Measurements from ENCODE around the gene JAM3. TPM values are rescaled to one million over a fixed set of nuclear protein-coding genes. Genes with fewer than 3 reads are reported as not detected.

Gene JAM3
- polyA plus RNA-seq, 1 of the 3 experiments (the other 2 are of a cell fraction): 56.8 TPM

DNA sequence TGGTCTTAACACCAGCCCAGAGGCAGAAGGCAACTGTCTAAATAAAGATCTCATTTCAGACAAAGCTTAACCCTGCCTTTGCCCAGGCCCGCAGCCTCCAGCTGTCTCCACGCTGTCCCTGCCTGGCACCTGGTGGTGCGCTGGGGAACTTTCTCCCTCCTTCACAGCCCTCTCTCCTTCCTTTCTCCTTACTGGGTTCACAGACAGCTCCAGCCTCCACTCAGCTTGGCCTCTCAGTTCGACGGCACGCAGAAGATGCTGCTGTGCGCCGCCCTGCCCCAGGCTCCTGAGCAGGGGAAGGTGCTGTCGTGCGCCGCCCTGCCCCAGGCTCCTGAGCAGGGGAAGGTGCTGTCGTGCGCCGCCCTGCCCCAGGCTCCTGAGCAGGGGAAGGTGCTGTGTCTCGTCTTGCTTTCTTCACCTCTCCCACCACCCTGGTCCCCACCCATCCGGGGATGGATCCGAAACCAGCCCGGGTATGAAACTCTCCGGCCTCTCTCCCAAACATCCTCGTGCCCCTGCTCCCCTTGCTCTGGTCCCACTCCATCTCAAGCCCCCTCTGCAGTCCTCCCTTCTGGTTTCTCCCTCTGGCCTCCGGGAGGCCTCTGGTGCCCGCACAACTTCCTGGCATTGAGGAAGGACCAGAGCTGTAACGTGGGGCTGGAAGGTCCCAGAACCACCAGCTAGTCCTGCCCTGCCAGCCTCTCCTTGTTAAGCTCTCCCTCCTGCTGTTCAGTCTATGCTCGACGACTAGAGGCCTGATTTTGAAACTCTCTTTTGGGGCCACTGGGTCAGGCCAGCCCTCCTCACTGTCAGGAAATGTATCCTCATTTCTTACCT, 22.9 kb upstream of the JAM3 start:
- CTCF ChIA-PET: interaction anchor here (0.6 to 17.1 kb wide), 49 partner anchors 9 to 211 kb away, joined by 3 to 293 read pairs (median 5); partner anchors contain the start of genes IGSF9B, JAM3 and NCAPD3
- no peak overlapping the region for H3K4me3 ChIP-seq (ENCODE audit: low read depth in 2 of 2, low read length in 1 of 2)
- POLR2A ChIA-PET: interaction anchor here (1.1 to 2.3 kb wide), 5 partner anchors 9 to 122 kb away, joined by 3 to 20 read pairs (median 7); no protein-coding TSS in a partner anchor
- peak; percentile 38 for TF ChIP-seq CHD2 (IDR thresholded peaks at IDR 0.05; ENCODE audit: low read length, partially characterized antibody)
- TF ChIP-seq MEF2A (IDR thresholded peaks at IDR 0.05; ENCODE audit: borderline replicate concordance, low read depth): no peak
- peak; percentile 48 for TF ChIP-seq CTCF (IDR thresholded peaks at IDR 0.05)
- peak; percentile 97 for TF ChIP-seq RAD21 (IDR thresholded peaks at IDR 0.05; ENCODE audit: low read length)
- no peak for TF ChIP-seq FOXJ3 (CRISPR knock-in tag; IDR thresholded peaks at IDR 0.05)
- TF ChIP-seq RCOR1 (IDR thresholded peaks at IDR 0.05; ENCODE audit: low read length): peak; percentile 38; the same call in 1 of the 2 replicates
- no peak; the same call in 1 of the 2 replicates for TF ChIP-seq RFX5 (IDR thresholded peaks at IDR 0.05; ENCODE audit: low read length)
- peak; percentile 94 for TF ChIP-seq SMC3 (IDR thresholded peaks at IDR 0.05; ENCODE audit: low read depth, low read length)
- peak; percentile 59; the same call in 1 of the 2 replicates for TF ChIP-seq MXI1 (IDR thresholded peaks at IDR 0.05; ENCODE audit: low read depth, low read length)
- peak; percentile 80 for TF ChIP-seq GATA2 (CRISPR knock-in tag; IDR thresholded peaks at IDR 0.05)
- H3K4me1 ChIP-seq (ENCODE audit: control insufficient read depth in 1 of 2, insufficient read depth in 2 of 2, low read depth in 1 of 2, low read length in 1 of 2): peaks cover 0 to 29% of the 10 kb centered on the region in 2 experiments; a peak in 1 of 4 replicates
- no peaks in the 10 kb centered on the region for H3K36me3 ChIP-seq (replicated peaks in 1 of 2; ENCODE audit: control insufficient read depth in 1 of 2, insufficient read depth in 2 of 2, low read length in 1 of 2)
- peak overlapping the region in 1 of 2 experiments; percentile 19; a peak in 1 of 4 replicates for H3K27ac ChIP-seq (ENCODE audit: low read depth in 2 of 2, low read length in 1 of 2)
- H2AFZ ChIP-seq (ENCODE audit: low read depth): no peak overlapping the region
- H3K9me3 ChIP-seq: no peaks in the 10 kb centered on the region
- H4K20me1 ChIP-seq (ENCODE audit: insufficient read depth): no peaks in the 10 kb centered on the region
- DNase-seq: peak; percentile 84
- H3K4me2 ChIP-seq: no peak overlapping the region
- 55% methylated on average over 19 of the region's 25 CpGs for WGBS (ENCODE audit: low lambda C conversion rate)
- H3K9me2 ChIP-seq: no peaks in the 10 kb centered on the region
- H3K27me3 ChIP-seq (ENCODE audit: insufficient read depth): no peaks in the 10 kb centered on the region
- H3F3A ChIP-seq (replicated peaks; ENCODE audit: insufficient read depth): no peaks in the 10 kb centered on the region
- H3K9ac ChIP-seq: no peak overlapping the region
- no peaks in the 10 kb centered on the region for H3K79me2 ChIP-seq (ENCODE audit: insufficient read depth)

DNA sequence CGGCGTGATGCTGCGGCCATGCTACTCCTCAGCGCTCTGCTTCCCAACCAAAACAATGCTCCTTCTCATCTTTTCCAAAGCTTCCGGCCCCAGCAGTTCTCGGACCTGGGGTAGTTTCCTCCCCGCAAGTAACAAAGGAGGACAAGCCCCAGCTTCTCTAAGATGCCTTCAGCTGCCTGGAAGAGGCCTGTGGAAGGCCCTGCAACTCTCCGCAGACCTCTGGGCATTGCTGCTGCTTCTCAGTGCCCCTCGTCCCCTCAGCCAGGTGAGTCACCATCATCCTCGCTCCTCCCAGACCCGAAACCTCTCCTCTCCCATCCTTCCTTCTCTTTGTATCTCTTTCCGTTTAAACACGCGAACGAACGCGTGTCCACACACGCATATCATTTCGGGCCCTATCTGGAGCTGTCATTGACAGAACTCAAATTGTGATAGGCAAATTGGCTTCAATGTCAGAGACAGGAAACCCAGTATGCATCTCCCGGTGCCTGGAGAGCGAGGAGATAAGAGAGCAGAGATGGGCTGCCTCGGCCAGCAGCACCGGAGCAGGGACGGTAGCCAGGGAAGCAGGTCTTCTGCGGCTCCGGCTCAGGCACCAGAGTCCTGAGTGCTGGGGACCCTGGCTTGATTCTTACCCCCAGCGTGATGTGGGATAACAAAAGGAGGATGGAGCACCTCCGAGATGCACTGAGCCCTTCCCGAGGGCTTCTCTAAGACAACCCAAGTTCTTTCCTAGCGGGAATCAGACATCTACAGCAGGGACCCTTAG, 22.0 kb upstream of the JAM3 start:
- CTCF ChIA-PET: interaction anchor here (1.2 to 17.1 kb wide), 12 partner anchors 14 to 121 kb away, joined by 3 to 293 read pairs (median 12); partner anchors contain the start of gene IGSF9B
- POLR2A ChIA-PET: interaction anchor here (1.3 to 2.3 kb wide), 2 partner anchors 10 to 100 kb away, joined by 7 to 20 read pairs; no protein-coding TSS in a partner anchor
- Histone ChIP-seq H3K4me2 (no peak overlapping the region), H3K9me3 (no peaks in the 10 kb centered on the region), H3K27ac (ENCODE audit: low read depth in 2 of 2, low read length in 1 of 2) (no peak overlapping the region), H3F3A (replicated peaks; ENCODE audit: insufficient read depth) (no peaks in the 10 kb centered on the region), H3K79me2 (ENCODE audit: insufficient read depth) (no peaks in the 10 kb centered on the region), H4K20me1 (ENCODE audit: insufficient read depth) (no peaks in the 10 kb centered on the region), H2AFZ (ENCODE audit: low read depth) (no peak overlapping the region), H3K9ac (no peak overlapping the region), H3K36me3 (replicated peaks in 1 of 2; ENCODE audit: control insufficient read depth in 1 of 2, insufficient read depth in 2 of 2, low read length in 1 of 2) (no peaks in the 10 kb centered on the region), H3K4me3 (ENCODE audit: low read depth in 2 of 2, low read length in 1 of 2) (no peak overlapping the region), H3K9me2 (no peaks in the 10 kb centered on the region), H3K4me1 (ENCODE audit: control insufficient read depth in 1 of 2, insufficient read depth in 2 of 2, low read depth in 1 of 2, low read length in 1 of 2) (peaks cover 0 to 25% of the 10 kb centered on the region in 2 experiments; a peak in 1 of 4 replicates), H3K27me3 (ENCODE audit: insufficient read depth) (no peaks in the 10 kb centered on the region)
- 87% methylated on average over 28 of the region's 30 CpGs for WGBS (ENCODE audit: low lambda C conversion rate)
- no peak for DNase-seq
- no peak for TF ChIP-seq NFIC (IDR thresholded peaks at IDR 0.05; ENCODE audit: borderline replicate concordance)
- TF ChIP-seq ELF1 (IDR thresholded peaks at IDR 0.05): no peak
- no peak for TF ChIP-seq FOXM1 (IDR thresholded peaks at IDR 0.05; ENCODE audit: low read depth)
- no peak for TF ChIP-seq GABPA (IDR thresholded peaks at IDR 0.05; ENCODE audit: low read depth)
- TF ChIP-seq CTCF (IDR thresholded peaks at IDR 0.05): no peak
- no peak for TF ChIP-seq RAD21 (IDR thresholded peaks at IDR 0.05; ENCODE audit: low read length)
- no peak for TF ChIP-seq GATA2 (CRISPR knock-in tag; IDR thresholded peaks at IDR 0.05)
- TF ChIP-seq TEAD4 (IDR thresholded peaks at IDR 0.05; ENCODE audit: borderline replicate concordance, insufficient read depth): no peak
- no peak for TF ChIP-seq FOSL2 (IDR thresholded peaks at IDR 0.05; ENCODE audit: borderline replicate concordance, low read depth)
